GM21447 (cell line): ENCODE results near the gene SHCBP1L.

ENCODE experiments used
- ATAC-seq: cut with Tn5 transposase; IDR thresholded peaks from one replicate; pipeline ENCODE4 v1.9.1; 2021; ENCODE audit not compliant: unreplicated experiment

SHCBP1L gene

GRCh38 chr1:182897696-182898095, 55.3 kb downstream of the SHCBP1L start:
- no peak for ATAC-seq

- ATAC-seq: no peak
Measured at GRCh38 chr1:182890927-182891610, 61.9 kb downstream of the SHCBP1L start.

GRCh38 chr1:182889997-182890396, 63.0 kb downstream of the SHCBP1L start:
- ATAC-seq: no peak

- no peak for ATAC-seq
Measured at GRCh38 chr1:182888736-182889531, 64.0 kb downstream of the SHCBP1L start.

- no peak for ATAC-seq
Measured at GRCh38 chr1:182886985-182887384, 66.0 kb downstream of the SHCBP1L start.

- ATAC-seq: no peak
Measured at GRCh38 chr1:182885591-182885990, 67.4 kb downstream of the SHCBP1L start.

- ATAC-seq: no peak
Measured at GRCh38 chr1:182884872-182885271, 68.1 kb downstream of the SHCBP1L start.

GRCh38 chr1:182877842-182878241, 75.1 kb downstream of the SHCBP1L start:
- no peak for ATAC-seq

GRCh38 chr1:182877331-182877730, 75.6 kb downstream of the SHCBP1L start:
- ATAC-seq: no peak

- ATAC-seq: no peak
Measured at GRCh38 chr1:182875889-182876288, 77.1 kb downstream of the SHCBP1L start.

GRCh38 chr1:182872881-182873280, 80.1 kb downstream of the SHCBP1L start:
- no peak for ATAC-seq

GRCh38 chr1:182869241-182869666, 83.7 kb downstream of the SHCBP1L start:
- no peak for ATAC-seq

GRCh38 chr1:182867861-182868260, 85.1 kb downstream of the SHCBP1L start:
- ATAC-seq: no peak

GRCh38 chr1:182863940-182864339, 89.0 kb downstream of the SHCBP1L start:
- ATAC-seq: no peak

- ATAC-seq: no peak
Measured at GRCh38 chr1:182862827-182863226, 90.1 kb downstream of the SHCBP1L start.

- ATAC-seq: no peak
Measured at GRCh38 chr1:182861994-182862393, 91.0 kb downstream of the SHCBP1L start.

- ATAC-seq: no peak
Measured at GRCh38 chr1:182860658-182861057, 92.3 kb downstream of the SHCBP1L start.

- no peak for ATAC-seq
Measured at GRCh38 chr1:182857212-182857611, 95.8 kb downstream of the SHCBP1L start.

- ATAC-seq: no peak
Measured at GRCh38 chr1:182855911-182856310, 97.1 kb downstream of the SHCBP1L start.

- no peak for ATAC-seq
Measured at GRCh38 chr1:182851825-182852224, 101.1 kb downstream of the SHCBP1L start.

GRCh38 chr1:182850319-182850718, 102.6 kb downstream of the SHCBP1L start:
- ATAC-seq: no peak
